ENCODE measurements around the gene RPS19.

- TF ChIP-seq CTCF (IDR thresholded peaks at IDR 0.05; ENCODE audit: low read length): peak; percentile 28; the same call in 1 of the 2 replicates
- TF ChIP-seq EZH2 (IDR thresholded peaks at IDR 0.05; ENCODE audit: borderline replicate concordance, low read length): no peak
These were observed 33.8 kb downstream of the RPS19 start for GRCh38 chr19:41893899-41894298.
